Stimulated activated CD4-positive, alpha-beta T cell treated with anti-CD3 and anti-CD28 coated beads, TNF-alpha, amount 100 ng/mL, for 48 hours (primary cell): Measurements from ENCODE around the gene BNIP2.
"Not testable (repeated sequence)": the region's sequence is repeated elsewhere in the genome, so short reads cannot be mapped to it uniquely, and the experiment has no call there.

Source experiments
- DNase-seq, 3 donors: peaks; one replicate each; pipeline ENCODE4 v3.0.0-alpha.2; 2020; ENCODE audit warnings: low read depth in 3 of 3

Gene BNIP2

DNA sequence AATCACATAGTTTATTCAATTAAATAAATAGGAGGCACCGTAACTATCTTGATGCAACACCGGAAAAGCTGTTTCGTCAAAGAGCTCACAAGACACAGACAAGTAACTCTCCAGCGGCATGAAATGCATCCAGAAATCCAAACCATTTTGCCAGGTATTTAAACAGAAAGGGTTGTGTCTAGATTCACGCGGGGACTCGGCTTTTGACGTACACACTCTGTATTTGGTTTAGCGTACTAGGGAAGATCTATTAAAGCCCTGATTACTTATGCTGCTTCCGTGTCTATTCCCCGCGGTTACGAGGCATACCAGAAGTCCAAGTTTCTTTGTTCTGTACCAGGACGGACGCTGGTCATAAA is 718 bp downstream of the BNIP2 start:
- DNase-seq = no peak

- no peak for DNase-seq
These were observed 1.3 kb downstream of the BNIP2 start for GRCh38 chr15:59687836-59688235.

DNA sequence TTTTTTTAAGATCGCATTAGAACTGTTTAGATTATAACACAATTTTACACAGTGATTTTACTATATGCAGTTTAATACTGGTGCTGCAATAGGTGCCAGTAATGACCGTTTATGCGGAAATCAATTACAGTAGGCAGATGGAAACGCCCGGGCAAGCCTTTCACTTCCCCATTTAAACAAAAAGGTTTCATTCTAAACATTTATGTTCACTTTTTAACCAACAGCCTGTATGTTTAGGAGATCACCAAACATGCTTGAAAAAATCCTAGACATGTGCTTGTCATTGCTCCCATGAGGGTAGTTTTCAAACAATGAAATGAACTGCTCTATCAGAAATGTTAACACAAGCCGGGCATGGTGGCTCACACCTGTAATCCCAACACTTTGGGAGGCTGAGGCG is 2.7 kb downstream of the BNIP2 start:
- no peak for DNase-seq

- no peak for DNase-seq
These were observed 3.3 kb downstream of the BNIP2 start for GRCh38 chr15:59685737-59686297.

DNA sequence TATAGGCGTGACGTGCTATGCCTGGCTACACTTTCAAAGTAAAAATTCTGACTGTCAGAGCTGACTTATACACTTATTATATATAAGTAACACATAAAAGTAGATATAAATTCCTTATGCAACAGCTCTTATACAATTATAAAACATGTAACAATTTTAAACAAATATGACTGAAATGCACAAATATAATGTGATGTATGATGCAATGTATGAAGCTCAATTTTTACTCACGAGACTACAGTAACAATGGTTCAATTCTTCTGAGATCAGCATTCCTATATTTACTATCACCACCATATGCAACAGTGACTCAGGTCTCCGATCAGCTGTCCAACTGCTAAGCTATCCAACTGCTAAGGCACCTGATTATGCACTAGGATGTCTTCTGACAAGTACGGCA is 8.2 kb downstream of the BNIP2 start:
- DNase-seq = no peak

- no peak for DNase-seq
These were observed 8.8 kb downstream of the BNIP2 start for GRCh38 chr15:59680346-59680745.

GRCh38 chr15:59678620-59679019 is 10.5 kb downstream of the BNIP2 start:
- no peak for DNase-seq

DNA sequence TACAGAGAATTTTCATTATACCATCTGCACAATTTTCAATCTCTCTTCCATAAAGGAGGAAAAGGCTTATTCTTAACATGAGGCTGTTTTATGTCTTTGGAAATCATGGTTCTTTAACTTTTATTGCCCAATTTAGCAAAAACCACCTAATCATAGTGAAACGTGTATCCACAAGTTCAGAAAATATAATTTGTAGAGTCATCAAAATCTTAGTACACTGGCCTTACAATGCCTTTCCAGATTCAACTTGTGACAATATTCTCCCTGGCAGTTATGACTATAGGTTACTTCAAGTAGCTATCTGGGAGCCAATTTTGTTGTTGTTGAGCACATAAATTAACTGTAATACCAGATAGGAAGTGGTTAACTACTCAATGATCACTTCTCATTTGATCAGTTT is 10.9 kb downstream of the BNIP2 start:
- DNase-seq = no peak

DNA sequence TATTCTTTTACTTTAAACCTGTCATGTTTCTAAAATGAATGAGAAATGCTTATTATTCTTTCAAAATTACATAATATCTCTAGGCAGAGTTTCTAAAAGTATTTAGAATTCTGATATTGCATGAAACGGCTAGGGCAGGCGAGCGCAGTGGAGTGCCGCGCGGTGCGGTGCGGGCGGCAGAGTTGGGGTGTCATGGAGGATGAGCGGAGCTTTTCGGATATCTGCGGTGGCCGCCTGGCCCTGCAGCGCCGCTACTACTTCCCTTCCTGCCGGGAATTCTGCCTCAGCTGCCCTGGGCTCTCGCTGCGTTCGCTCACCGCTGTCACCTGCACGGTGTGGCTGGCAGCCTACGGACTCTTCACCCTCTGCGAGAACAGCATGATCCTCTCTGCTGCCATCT is 12.6 kb downstream of the BNIP2 start:
- no peak for DNase-seq

- no peak for DNase-seq
These were observed 14.7 kb downstream of the BNIP2 start for GRCh38 chr15:59674361-59674877.

DNA sequence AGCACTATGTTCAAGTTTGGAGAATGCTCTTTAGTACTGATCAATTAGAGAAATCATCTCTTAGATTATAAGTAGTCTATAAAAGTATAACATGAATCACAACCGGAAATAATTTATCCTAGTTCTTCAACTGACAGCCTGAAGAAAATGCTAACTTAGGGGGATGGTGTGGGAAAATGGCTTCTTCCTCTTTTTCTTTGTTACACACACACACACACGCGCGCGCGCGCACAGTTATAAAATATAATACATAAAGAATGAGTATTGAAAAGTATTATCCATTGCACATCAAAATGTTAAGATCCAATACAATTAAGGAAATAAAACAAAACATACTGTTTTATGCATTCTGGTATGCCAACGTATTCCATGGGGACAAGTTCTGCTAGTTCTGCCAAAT is 20.6 kb downstream of the BNIP2 start:
- no peak for DNase-seq

- no peak for DNase-seq
These were observed 26.9 kb downstream of the BNIP2 start for GRCh38 chr15:59662260-59662659.

DNA sequence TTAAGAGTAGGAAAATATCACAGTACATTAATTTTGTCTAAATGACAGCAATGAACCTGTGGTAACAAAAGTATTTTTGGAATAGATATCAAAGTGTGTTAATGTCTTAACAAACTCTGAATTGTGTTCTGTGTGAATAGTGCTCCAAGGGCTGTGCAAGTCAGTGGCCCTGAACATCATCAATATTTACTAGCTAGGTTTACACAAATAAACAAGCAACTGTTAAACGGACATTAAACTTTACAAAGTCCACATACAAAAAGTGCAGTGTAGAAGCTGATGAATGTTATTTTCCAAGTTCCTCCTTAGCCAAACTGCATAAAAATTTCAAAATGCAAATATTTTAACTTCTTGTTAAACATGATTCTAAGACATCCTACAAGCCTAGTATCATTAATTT is 29.8 kb downstream of the BNIP2 start:
- DNase-seq = no peak

DNA sequence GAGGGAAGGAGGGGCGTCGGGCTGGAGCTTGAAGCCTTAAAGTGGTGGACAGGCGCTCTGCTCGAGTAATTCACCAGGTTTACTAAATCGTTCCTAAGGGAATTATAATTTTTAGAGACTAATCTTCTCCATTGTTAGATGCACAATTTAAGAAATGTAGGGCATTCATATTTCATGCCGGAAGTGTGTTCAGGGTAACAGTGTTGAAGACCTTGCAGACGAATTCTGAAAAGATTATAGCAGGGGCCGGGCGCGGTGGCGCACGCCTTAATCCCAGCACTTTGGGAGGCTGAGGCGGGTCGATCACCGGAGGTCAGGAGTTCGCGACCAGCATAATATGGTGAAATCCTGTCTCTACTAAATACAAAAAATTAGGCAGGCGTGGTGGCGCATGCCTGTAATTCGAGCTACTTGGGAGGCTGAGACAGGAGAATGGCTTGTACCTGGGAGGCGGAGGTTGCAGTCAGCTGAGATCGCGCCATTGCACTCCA is 31.4 kb downstream of the BNIP2 start:
- no peak for DNase-seq

DNA sequence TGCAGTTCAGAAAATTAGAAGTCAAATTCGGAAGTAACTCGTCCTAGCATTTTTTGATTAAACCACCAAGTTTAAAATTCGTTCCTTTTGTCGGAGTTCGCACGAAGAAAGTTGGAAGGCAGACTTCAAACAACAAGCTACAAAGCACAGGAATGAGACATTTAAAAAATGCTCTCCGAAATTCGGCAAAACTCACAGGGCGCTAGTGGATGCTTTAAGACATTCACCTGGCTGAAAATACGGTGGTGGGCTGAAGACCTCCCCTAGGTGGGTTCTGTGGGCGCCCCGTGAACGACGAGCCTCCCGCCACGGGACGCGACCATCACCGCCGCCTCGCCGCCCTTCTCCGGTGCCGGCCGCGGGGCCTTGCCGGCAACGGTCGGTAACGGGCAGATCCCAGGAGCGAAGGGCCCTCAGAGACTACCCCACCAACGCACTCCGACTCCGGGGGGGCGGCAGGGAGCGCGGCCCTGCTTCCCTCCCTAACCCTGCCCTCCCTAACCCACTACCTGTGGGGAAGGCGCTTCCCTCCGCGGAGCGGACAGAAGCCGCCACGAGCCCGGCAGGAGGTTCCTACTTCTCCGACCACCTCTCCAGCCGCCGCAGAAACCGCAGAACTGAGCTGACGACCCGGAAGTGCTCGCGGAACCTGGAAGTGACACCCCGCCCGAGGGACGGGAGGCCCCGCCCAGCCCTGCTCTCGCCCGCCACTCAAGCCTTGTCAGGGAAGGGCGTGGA is 32.1 kb downstream of the BNIP2 start, which contains the start of gene GTF2A2:
Gene GTF2A2 (minus strand): TSS at position 619 of the 738 bp plus-strand sequence. CDS start 5,238 bp downstream, outside the sequence.
- peak; percentile 86 to 92 (median 89) for DNase-seq

- no peak for DNase-seq
These were observed 35.1 kb downstream of the BNIP2 start for GRCh38 chr15:59654046-59654445.

- no peak for DNase-seq
These were observed 39.5 kb downstream of the BNIP2 start for GRCh38 chr15:59649603-59650002.

DNA sequence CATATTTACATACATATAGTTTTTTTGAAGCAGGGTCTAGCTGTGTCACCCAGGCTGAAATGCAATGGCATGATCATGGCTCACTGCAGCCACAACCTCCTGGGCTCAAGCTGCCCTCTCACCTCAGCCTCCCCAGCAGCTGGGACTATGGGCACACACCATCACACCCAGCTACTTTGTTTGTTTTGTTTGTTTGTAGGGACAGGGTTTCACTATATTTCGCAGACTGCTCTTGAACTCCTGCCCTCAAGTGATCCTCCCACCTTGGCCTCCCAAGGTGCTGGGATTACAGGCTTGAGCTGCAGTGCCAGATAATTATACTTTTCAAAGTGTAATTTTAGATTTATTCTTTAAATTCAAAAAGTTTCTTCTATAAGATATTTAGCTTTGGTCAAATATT is 42.0 kb downstream of the BNIP2 start:
- DNase-seq = no peak

GRCh38 chr15:59646277-59646676 is 42.8 kb downstream of the BNIP2 start:
- DNase-seq = no peak

DNA sequence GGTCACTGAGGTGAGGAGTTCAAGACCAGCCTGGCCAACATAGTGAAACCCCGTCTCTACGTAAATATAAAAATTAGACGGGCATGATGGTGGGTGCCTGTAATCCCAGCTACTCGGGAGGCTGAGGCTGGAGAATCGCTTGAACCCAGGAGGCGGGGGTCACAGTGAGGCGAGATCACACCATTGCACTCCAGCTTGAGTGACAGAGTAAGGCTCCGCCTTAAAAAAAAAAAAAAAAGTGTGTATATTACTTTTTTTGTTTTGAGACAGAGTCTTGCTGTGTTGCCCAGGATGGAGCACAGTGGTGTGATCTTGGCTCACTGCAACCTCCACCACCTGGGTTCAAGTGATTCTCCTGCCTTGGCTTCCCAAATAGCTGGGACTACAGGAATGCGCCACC is 43.3 kb downstream of the BNIP2 start:
- not testable (repeated sequence) for DNase-seq

DNA sequence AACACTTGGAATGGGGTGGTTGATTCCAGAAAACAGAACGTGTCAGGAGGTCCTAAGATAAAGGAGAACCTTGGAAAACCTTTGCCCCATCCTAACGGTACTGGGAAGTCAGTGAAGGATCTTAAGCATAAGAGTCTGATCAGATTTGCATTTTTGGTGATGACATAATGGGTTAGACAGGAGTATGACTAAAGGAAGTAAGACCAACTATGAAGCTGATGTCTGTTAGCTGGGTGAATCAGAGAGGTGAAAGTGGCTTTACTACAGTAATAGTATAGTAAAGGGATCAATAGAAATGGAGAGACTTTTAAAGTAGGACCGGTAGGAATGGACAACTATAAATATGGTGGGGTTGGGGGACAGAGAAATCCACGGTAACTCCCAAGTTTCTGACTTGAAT is 44.4 kb downstream of the BNIP2 start:
- no peak for DNase-seq

DNA sequence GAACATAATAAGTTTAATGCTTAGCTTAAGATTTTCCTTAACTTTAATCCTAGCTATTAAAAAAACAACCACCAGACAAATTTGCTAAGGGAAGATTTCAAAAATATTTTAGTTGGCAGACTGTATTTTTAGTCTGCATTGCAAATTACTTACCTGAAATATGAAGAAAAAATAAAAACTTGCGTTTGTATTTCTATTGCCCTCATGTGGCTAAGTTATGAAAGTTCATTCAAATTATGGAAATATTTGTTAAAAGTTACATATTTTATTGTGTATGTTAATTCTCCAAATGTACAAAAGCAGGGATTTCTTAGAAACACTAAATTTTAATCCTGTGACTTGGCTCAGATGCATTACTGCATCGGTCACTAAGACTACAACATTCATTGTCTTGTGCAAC is 46.8 kb downstream of the BNIP2 start:
- no peak for DNase-seq

GRCh38 chr15:59637507-59637906 is 51.6 kb downstream of the BNIP2 start:
- not testable (repeated sequence) for DNase-seq
